Measurements from ENCODE around the gene ADGRG7. TPM values are rescaled to one million over a fixed set of nuclear protein-coding genes. Genes with fewer than 3 reads are reported as not detected.
"Not testable (repeated sequence)": the region's sequence is repeated elsewhere in the genome, so short reads cannot be mapped to it uniquely, and the experiment has no call there.

The ADGRG7 gene
- total RNA-seq, 2 donors from 2014 or later, result not detected

DNA sequence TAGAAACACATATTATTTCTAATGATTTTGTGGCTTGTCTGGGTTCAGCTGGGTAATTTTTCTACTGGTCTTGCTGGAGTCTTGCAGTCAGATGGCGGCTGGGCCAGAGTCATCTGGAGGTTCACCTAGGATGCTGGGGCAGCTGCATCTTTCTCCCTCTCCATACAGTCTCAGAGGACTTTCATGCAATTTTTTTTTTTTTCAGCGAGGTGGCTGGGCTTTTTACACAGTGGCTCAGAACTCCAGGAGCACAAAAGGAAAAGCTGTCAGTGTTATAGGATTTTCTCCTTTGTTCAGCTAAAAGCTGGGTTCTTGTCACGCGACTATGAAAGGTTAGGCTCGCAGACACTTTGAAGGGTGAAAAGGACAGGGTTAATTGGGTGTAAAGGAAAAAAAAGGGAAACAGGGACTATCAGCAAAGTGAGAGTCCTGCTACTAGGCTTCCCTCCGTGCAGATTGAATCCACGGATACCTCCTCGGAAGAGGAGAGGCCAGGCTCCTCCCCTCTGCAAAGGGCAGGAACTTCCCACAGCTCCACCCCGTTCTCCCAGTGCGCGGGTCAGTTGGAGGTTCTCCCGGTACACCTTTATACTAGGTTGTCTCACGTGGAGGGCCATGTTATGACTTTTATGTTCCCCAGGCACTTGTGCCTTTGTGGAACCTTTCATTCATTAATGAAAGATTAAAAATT is 44.3 kb downstream of the ADGRG7 start:
- TF ChIP-seq, protein P1, sequence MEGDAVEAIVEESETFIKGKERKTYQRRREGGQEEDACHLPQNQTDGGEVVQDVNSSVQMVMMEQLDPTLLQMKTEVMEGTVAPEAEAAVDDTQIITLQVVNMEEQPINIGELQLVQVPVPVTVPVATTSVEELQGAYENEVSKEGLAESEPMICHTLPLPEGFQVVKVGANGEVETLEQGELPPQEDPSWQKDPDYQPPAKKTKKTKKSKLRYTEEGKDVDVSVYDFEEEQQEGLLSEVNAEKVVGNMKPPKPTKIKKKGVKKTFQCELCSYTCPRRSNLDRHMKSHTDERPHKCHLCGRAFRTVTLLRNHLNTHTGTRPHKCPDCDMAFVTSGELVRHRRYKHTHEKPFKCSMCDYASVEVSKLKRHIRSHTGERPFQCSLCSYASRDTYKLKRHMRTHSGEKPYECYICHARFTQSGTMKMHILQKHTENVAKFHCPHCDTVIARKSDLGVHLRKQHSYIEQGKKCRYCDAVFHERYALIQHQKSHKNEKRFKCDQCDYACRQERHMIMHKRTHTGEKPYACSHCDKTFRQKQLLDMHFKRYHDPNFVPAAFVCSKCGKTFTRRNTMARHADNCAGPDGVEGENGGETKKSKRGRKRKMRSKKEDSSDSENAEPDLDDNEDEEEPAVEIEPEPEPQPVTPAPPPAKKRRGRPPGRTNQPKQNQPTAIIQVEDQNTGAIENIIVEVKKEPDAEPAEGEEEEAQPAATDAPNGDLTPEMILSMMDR (IDR thresholded peaks at IDR 0.05), result no peak
- Histone ChIP-seq H3K36me3 (no peaks in the 10 kb centered on the region), H3K9me3 (no peaks in the 10 kb centered on the region), H3K4me3 (no peak overlapping the region), H3K27me3 (replicated peaks; ENCODE audit: insufficient read depth) (no peaks in the 10 kb centered on the region), H3K4me1 (ENCODE audit: control insufficient read depth in 1 of 2, low read depth in 2 of 2) (no peaks in the 10 kb centered on the region), H3K27ac (no peak overlapping the region)
- no peak for DNase-seq (ENCODE audit: low spot score)
- ATAC-seq (ENCODE audit: insufficient number of reproducible peaks, low FRiP score, low read depth), result no peak

DNA sequence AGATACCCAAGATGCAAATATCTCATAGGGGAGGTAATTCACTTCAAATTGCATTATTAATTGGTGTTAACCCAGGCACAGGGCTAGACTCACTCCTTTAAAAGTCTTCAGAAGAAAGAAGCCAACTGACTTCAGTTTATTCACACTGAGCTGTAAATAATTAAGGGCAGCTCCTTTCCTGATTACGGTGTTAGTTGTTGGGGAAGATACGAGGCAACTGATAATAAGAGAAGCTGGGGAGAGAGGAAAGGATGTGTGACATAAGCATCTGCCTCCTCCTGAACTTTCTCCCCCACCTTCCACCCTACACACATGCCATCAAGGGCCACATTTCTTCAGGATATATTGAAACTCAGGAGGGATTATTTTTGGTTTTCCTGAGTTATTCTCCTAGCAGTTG is 47.5 kb downstream of the ADGRG7 start:
- Histone ChIP-seq H3K4me1 (ENCODE audit: control insufficient read depth in 1 of 2, low read depth in 2 of 2) (no peaks in the 10 kb centered on the region), H3K27ac (no peak overlapping the region), H3K36me3 (no peaks in the 10 kb centered on the region), H3K27me3 (replicated peaks; ENCODE audit: insufficient read depth) (no peaks in the 10 kb centered on the region), H3K4me3 (no peak overlapping the region), H3K9me3 (no peaks in the 10 kb centered on the region)
- DNase-seq (ENCODE audit: low spot score) (no peak), ATAC-seq (ENCODE audit: insufficient number of reproducible peaks, low FRiP score, low read depth) (no peak)
- TF ChIP-seq, protein P1 (IDR thresholded peaks at IDR 0.05), result no peak

- not testable (repeated sequence) for H3K4me1 ChIP-seq (ENCODE audit: control insufficient read depth in 1 of 2, low read depth in 2 of 2); H3K4me3 ChIP-seq; DNase-seq (ENCODE audit: low spot score); H3K36me3 ChIP-seq; H3K27ac ChIP-seq; ATAC-seq (ENCODE audit: insufficient number of reproducible peaks, low FRiP score, low read depth); H3K27me3 ChIP-seq (replicated peaks; ENCODE audit: insufficient read depth); H3K9me3 ChIP-seq
Observed at GRCh38 chr3:100661294-100661693, 51.9 kb downstream of the ADGRG7 start.

- H3K36me3 ChIP-seq, result no peaks in the 10 kb centered on the region
- H3K4me1 ChIP-seq (ENCODE audit: control insufficient read depth in 1 of 2, low read depth in 2 of 2), result no peaks in the 10 kb centered on the region
- ATAC-seq (ENCODE audit: insufficient number of reproducible peaks, low FRiP score, low read depth), result no peak
- H3K27me3 ChIP-seq (replicated peaks; ENCODE audit: insufficient read depth), result no peaks in the 10 kb centered on the region
- H3K27ac ChIP-seq, result no peak overlapping the region
- no peaks in the 10 kb centered on the region for H3K9me3 ChIP-seq
- TF ChIP-seq, protein P1 (IDR thresholded peaks at IDR 0.05), result no peak
- DNase-seq (ENCODE audit: low spot score), result no peak
- no peak overlapping the region for H3K4me3 ChIP-seq
Observed at GRCh38 chr3:100662113-100662823, 52.9 kb downstream of the ADGRG7 start.

- Histone ChIP-seq H3K4me1 (ENCODE audit: control insufficient read depth in 1 of 2, low read depth in 2 of 2) (no peaks in the 10 kb centered on the region), H3K27ac (no peak overlapping the region), H3K9me3 (no peaks in the 10 kb centered on the region), H3K4me3 (no peak overlapping the region), H3K27me3 (replicated peaks; ENCODE audit: insufficient read depth) (no peaks in the 10 kb centered on the region), H3K36me3 (no peaks in the 10 kb centered on the region)
- TF ChIP-seq, protein P1 (IDR thresholded peaks at IDR 0.05), result no peak
- ATAC-seq (ENCODE audit: insufficient number of reproducible peaks, low FRiP score, low read depth) (no peak), DNase-seq (ENCODE audit: low spot score) (no peak)
Observed at GRCh38 chr3:100665230-100665629, 55.8 kb downstream of the ADGRG7 start.

GRCh38 chr3:100666699-100667098 is 57.3 kb downstream of the ADGRG7 start:
- H3K4me1 ChIP-seq (ENCODE audit: control insufficient read depth in 1 of 2, low read depth in 2 of 2); DNase-seq (ENCODE audit: low spot score); ATAC-seq (ENCODE audit: insufficient number of reproducible peaks, low FRiP score, low read depth); H3K27me3 ChIP-seq (replicated peaks; ENCODE audit: insufficient read depth); H3K4me3 ChIP-seq; H3K9me3 ChIP-seq; H3K27ac ChIP-seq; H3K36me3 ChIP-seq: not testable (repeated sequence)

DNA sequence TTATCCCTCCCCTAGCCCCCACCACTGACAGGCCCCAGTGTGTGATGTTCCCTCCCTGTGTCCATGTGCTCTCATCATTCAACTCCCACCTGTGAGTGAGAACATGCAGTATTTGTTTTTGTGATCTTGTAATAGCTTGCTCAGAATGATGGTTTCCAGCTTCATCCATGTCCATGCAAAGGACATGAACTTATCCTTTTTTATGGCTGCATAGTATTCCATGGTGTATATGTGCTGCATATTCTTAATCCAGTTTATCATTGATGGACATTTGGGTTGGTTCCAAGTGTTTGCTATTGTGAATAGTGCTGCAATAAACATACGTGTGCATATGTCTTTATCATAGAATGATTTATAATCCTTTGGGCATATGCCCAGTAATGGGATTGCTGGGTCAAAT is 57.9 kb downstream of the ADGRG7 start:
- H3K27ac ChIP-seq; H3K9me3 ChIP-seq; DNase-seq (ENCODE audit: low spot score); H3K27me3 ChIP-seq (replicated peaks; ENCODE audit: insufficient read depth); H3K4me1 ChIP-seq (ENCODE audit: control insufficient read depth in 1 of 2, low read depth in 2 of 2); H3K4me3 ChIP-seq; ATAC-seq (ENCODE audit: insufficient number of reproducible peaks, low FRiP score, low read depth); H3K36me3 ChIP-seq: not testable (repeated sequence)

DNA sequence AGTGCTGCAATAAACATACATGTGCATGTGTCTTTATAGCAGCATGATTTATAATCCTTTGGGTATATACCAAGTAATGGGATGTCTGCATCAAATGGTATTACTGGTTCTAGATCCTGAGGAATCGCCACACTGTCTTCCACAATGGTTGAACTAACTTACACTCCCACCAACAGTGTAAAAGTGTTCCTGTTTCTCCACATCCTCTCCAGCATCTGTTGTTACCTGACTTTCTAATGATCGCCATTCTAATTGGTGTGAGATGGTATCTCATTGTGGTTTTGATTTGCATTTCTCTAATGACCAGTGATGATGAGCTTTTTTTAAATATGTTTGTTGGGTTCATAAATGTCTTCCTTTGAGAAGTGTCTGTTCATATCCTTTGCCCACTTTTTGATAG is 61.6 kb downstream of the ADGRG7 start:
- H3K36me3 ChIP-seq; H3K4me3 ChIP-seq; H3K27ac ChIP-seq; H3K27me3 ChIP-seq (replicated peaks; ENCODE audit: insufficient read depth); H3K4me1 ChIP-seq (ENCODE audit: control insufficient read depth in 1 of 2, low read depth in 2 of 2); H3K9me3 ChIP-seq; ATAC-seq (ENCODE audit: insufficient number of reproducible peaks, low FRiP score, low read depth); DNase-seq (ENCODE audit: low spot score): not testable (repeated sequence)

All from thoracic aorta (tissue), 2 donors.